ENCODE measurements around the gene RPTOR.

- TF ChIP-seq ZC3H10 (CRISPR knock-in tag; IDR thresholded peaks at IDR 0.05) (no peak), ARNTL (CRISPR knock-in tag; IDR thresholded peaks at IDR 0.05; ENCODE audit: borderline replicate concordance, low read depth) (no peak), CREB5 (CRISPR knock-in tag; IDR thresholded peaks at IDR 0.05; ENCODE audit: low read depth) (no peak), RARB (CRISPR knock-in tag; IDR thresholded peaks at IDR 0.05) (no peak), PATZ1 (CRISPR knock-in tag; IDR thresholded peaks at IDR 0.05; ENCODE audit: borderline replicate concordance) (no peak), OSR1 (CRISPR knock-in tag; IDR thresholded peaks at IDR 0.05) (no peak), ZFP30 (CRISPR knock-in tag; IDR thresholded peaks at IDR 0.05) (no peak), BACH2 (CRISPR knock-in tag; IDR thresholded peaks at IDR 0.05; ENCODE audit: borderline replicate concordance) (no peak)
Observed at GRCh38 chr17:80831491-80831890, 286.9 kb downstream of the RPTOR start.

All from SK-N-SH treated with all-trans-retinoic acid at 6 μM for 48 hours (cell line).